ENCODE measurements around the gene PDK4.
"Not testable (repeated sequence)": the region's sequence is repeated elsewhere in the genome, so short reads cannot be mapped to it uniquely, and the experiment has no call there.

The PDK4 gene

DNA sequence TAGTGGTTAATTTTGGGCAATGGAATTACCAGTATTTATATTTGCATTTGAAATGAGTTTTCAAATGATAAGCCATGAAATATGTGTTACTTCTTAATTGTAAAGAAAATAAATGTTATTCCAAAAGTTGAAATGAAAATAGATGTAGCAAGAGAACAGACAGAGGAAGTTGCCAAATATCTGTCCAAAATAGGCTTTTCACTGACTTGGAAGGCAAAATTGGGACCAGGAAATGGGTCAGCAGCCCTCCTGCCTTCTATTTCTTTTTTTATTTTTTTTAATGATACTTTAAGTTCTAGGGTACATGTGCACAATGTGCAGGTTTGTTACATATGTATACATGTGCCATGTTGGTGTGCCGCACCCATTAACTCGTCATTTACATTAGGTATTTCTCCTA, 8.1 kb upstream of the PDK4 start:
- not testable (repeated sequence) for DNase-seq

DNA sequence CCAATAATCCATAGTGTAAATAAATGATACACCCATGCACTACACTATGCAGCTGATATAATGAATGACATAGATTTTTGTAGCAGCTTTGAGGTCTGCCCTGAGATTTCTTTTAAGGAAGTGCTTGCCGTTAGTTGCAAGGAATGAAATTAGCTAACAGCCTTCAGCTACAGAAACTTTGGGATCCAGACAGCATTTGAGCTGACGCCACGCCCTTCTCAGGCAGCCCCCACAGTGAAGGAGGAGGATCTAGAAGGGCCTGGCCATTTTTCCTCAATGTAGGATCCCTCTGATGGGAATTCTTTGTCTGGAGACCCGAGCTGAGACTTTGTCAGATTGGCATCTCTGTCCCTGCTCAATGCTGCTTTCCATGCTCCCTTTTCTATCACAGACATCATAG, 6.1 kb upstream of the PDK4 start:
- no peak for DNase-seq

DNA sequence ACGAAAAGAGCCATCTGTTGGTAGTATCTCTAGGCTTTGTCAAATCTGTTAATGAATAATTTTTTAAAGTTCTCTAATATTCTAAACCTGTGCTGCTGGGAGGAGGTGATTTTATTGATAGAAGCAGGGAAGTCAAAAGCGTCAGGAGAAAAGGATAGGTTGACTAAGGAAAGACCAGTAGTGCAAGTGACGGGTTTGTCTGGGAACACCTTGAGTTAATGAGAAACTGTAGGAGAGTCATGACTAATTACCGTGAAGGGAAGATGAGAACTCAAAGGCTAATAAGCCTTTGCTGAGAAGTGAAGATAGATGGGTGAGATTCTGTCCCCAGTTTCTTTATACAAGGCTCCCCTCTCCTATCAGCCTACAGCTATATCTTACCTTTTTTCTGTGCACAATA, 5.0 kb upstream of the PDK4 start:
- no peak for DNase-seq

DNA sequence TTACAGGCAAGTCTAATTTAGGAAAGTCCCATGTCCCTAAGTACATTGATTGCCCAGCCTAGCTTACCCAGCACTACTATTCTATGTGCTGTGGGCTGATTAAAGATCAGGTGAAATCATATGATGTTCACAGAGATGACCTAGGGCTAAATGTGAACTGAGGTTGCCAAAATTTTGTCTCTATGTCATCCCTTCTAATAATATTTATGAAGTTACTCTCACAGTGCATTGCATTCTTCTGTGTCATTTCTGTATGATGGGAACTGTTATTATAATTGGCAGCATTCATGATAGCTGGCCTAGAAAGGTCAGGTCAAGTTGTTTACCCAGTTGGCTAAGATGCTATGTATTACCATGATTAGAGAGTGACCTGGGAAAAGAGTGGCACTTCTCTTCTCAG, 2.8 kb upstream of the PDK4 start:
- no peak for DNase-seq

DNA sequence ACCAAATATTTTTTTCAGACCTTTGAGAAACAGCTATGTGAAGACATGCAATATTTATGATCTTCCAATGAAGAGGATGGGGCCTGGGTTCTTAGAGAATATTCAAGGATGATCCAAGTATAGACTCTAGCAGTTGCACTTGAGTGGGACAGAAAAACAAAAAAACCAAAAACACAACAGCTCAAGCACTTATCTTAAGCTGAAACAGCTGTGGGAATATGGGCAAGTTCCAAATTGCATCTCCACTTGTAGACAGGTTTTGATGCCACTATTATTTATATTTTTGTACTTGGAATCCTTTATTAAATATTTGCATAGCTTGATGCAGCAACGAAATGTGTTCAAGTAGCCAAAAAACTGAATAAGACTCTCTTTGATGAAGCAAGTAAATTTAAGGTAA, 2.2 kb upstream of the PDK4 start:
- no peak for DNase-seq

DNA sequence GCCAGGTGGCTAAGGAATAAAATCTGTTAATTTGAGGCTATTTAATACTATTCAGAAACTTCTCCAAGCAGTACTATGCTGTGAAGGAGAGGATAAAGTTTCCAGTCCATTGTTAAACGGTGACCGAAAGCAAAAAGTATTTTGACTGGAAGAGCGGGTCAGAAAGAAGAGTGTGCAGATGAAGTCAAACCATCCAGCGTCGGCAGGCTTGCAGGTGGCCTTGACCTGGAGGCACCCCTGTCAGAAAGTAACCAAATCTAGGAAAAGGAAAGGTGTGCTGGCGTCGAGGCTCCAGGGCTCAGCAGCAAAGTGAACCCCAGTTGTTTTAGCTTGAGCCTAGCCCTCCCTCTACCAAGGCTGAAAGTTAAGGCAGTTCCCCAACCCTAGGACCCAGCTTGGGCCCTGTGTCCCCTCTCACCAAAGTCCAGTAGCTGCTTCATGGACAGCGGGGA, 544 bp downstream of the PDK4 start:
- no peak for DNase-seq

DNA sequence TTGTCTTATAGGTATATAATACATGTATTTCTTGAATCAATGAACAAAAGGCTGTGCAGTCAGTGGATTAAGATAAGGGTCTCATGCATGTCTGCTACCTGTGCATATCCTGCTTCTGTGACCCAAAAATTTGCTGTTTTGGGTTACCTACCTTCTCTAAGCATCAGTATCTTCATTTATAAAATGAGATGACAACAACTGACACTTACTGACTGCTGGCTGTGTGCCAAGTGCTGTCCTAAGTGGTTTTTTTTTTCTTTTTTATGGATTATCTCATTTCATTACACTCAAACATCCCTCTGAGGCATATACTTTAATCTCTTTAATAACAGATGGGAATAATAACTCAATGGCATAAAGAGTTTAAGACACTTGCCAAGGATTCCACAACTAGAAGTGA, 2.1 kb downstream of the PDK4 start:
- DNase-seq: no peak

DNA sequence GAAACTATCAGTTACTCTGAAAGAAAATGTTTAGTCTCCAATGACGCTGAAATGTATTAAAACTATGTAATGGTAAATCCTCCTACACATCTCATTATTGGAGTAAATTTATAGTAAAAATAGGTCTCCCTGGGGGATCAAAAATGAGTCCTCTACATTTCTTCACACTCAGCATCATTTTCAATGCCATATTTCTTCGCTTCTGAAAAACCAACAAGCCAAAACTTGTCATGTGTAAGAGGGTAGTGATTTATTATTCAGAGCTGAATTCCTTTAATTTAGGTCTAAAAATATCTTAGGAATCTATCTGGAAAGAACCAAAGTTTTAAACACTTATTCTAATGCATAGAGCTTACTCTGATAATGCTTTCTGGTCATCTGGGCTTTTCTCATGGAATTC, 3.0 kb downstream of the PDK4 start:
- no peak for DNase-seq

DNA sequence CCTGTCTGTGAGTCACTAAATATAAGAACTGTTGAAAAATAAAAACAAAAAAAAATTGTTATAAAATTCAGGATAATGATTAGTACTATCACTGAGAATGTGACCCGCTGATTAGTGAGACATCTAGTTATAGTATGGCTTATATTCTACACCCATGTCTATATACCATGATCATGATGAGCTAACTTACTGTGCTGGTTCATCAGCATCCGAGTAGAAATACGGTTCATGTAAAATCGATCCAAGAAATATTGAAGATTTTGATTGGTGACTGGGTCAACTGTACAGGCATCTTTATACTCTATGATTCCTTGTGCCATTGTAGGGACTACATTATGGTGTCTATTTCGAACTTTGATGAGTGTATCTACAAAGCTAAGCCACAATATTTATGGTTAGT, 3.7 kb downstream of the PDK4 start:
- no peak for DNase-seq

DNA sequence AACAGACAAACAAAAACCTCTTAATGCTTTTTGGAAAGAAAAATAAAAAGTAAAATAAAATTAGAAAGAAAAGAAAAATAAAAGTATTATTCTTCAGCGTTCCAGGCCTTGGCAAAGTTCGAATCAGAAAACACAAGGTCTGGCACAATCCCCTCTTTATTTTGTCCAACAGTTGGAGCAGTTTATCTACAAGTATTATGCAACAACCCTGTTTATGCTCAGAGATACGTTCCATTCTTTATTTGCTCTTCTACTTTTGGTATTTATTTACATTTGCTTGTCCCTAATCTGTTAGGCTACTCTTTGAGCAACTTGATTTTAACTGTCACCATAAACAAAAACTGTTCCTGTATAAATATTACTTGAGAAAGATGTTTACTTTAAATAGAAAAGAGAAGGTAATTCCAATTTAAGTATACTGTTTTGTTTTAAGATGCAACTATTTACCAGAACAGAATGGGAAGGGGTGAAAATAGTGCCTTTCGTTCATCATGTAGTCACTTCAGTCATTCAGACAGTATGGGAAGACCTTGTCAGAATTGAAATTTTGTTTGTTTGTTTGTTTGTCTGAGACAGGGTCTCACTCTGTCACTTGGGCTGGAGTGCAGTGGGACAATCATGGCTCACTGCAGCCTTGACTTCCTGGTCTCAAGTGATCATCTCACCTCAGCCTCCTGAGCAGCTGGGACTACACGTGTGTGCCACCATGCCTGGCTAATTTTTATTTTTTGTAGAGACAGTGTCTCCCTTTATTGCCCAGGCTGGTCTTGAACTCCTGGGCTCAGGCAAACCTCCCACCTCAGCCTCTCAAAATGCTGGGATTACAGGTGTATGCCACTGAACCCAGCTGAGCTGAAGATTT, 5.7 kb downstream of the PDK4 start:
- no peak for DNase-seq

DNA sequence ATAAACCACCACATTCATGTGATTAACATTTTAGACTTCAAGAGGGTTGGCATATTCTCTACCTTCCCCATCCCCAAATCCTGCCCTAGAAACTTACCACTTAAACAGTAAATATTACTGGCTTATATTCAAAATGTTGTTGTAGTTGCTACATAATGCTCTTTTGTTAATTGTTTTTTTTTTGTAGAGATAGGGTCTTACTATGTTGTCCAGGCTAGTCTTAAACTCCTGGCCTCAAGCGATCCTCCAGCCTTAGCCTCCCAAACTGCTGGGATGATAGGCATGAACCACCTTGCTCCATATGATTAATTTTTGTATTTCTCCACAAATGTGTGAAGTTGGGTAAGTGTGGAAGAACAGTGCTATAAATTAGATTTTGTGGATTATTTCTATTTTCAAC, 6.5 kb downstream of the PDK4 start:
- no peak for DNase-seq

DNA sequence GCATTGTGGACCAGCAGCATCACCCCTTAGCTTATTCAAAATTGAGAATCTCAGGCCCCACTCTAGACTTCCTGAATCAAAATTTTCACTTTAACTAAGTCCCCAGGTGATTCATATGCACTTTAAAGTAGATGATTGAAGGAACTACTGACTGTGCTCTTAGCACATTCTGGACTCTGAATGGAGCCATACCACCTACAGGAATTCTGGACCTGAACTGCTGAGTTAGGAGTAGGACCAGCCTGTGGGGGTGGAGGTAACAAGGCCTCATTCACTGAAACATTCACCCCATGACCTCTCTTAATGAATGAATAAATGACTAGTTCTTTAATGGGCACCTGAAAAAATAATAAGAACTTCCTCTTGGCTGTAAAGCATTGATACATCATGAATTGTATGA, 7.3 kb downstream of the PDK4 start:
- DNase-seq: no peak

DNA sequence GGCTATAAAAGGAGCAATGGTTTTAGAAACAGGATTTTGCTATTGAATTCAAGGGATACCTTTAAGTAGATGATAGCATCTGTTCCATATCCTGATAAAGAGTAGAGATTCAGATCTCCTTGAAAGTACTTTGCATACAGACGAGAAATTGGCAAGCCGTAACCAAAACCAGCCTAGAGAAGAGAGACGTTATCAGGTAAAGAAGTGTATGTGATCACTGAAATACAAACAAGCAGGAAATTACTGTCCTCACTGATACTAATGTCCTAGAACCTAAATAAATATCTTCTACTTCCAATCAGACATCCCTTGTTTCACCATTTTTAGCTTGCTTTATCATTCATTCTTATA, 9.4 kb downstream of the PDK4 start:
- DNase-seq: no peak

DNA sequence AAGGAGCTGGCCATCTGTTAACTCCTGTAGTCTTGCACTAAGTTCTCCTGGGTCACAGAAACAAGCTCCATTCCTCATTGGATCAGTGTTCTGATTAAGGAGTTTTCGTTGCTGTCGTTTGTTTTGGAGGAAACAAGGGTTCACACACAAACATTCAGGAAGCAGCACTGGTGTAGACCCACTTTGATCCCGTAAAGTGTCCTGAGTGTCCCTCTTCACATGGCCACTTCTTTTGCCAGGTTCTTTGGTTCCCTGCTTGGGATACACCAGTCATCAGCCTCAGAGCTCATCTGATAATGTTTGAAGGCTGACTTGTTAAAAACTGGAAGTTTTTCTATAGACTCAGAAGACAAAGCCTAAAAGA, 10.9 kb downstream of the PDK4 start:
- no peak for DNase-seq

DNA sequence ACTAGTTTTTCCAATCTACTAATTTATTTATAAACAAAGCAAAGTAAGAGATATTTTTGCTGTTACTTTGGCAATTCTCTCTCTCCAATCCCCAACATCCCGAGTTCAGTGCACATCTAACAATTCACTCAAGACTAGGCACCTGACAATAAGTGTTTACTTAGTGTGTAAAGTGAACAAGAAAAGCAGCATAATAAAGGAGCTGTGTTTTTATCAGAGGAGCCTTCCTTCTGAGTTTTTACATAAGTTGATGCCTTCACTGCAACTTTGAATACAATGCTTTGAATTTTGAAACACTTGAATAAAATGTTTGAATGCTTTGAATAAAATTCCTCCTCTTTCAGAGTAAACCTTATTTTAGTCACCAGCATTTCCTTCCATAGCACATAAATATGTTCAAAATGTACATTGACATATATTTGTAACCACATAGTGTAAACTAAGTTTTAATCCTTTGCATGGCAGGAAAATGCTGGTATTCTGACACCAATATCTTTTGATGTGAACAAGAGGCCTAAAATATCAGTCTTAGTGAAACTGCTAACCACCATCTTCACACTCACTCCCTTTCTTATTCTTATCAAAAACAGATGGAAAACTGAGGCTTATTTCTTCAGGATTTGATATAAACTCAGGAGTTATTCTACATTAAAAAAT, 11.4 kb downstream of the PDK4 start:
- DNase-seq: no peak

DNA sequence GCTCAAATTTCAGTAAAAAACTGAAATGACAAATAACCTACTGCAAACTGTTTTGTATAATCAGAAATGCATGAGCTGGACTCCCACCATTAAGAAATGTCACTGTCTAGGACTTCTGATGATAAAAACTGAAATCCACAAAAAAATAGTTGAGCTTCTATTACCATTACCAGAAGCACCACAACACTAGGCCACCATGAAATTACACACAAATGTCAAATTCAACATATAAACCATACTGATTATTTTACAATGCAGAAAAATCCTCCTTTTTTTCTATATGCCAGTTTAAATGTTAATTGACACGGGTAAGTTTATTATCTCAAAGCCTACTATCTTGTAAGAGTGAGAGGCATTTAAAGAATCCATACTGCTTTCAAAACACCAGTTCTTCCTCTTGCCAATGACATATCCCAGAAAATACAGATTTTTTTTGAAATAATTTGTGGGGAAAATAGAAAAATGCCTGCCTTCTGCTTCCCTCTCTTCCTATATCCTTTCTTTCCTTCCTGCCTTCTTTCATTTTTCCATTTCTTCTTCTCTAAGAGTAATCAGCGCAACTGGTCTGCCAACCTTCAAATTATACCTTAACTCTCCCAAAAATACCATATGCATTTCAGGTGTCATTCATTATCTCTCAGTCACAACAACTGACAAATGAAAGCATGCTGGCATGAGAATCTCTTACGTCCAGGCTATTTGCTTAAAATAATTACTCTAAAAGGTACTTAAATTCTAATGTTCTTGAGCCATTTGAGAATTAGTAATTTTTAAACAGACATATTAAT, 12.3 kb downstream of the PDK4 start:
- DNase-seq: no peak

DNA sequence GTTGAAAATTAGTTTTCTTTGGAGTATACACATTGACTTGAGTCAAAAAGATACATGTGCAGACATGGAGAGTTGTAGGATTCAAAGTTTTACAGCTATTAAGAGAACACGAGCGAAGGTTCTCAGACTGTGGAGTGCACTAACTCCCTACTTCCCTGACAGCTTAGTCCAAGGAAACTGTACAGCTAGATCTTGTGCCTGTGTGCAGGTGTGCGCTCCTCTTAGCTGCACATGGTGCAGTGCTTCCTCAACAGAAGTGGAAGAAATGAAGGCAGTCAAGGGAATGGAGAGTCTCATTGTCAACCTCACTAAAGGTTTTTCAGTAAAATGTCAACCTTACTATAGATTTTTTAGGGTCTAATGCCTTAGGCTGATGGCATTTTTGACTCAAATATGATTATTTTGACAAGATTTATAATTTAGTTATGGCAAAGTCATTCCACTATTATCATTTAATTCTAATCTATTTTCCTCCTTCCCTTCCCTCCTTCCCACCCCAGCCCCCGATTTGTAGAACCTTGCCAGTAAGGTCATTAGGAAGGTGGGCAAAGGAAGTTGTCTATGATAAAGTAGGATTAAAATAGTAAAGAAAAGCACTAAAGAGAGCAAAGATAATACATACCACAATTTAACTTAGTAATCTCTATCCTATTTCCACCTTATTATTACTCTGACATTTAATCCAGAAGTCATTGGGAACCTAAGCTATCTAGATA, 13.6 kb downstream of the PDK4 start:
- DNase-seq: no peak

DNA sequence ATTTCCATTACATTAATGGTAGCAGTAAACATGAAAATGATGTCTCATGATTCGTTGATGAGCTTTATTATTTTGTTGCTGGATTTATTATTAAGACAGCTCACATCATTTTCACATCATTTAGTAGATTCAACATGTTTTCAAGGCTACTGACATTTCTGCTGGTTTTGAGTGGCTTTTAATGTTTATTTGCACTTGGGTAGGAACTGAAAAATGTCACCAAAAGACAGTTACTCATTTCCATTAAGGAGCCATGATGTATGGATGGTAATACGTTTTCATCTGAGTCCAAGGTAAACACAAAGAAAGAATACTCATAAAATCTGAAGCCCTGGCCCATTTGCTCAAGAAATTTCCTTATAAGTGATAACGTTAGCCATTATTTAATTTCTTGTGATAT, 14.8 kb downstream of the PDK4 start:
- DNase-seq: no peak

DNA sequence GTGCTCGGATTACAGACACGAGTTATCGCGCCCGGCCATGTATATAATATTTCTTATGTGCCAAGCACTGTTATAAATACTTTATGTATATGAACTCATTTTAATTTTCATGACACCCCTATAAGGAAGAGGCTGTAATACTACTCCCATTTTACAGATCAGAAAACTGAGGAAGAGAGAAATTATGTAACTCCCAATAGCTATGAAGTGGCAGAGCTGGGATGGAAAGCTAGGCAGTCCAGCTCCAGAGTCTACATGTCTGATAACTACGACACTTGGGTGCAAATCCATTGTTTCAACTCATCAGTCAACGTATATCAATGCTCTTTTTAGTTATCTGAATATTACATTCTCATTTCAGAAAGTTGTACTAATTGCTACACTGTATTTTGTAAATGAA, 17.0 kb downstream of the PDK4 start:
- no peak for DNase-seq

DNA sequence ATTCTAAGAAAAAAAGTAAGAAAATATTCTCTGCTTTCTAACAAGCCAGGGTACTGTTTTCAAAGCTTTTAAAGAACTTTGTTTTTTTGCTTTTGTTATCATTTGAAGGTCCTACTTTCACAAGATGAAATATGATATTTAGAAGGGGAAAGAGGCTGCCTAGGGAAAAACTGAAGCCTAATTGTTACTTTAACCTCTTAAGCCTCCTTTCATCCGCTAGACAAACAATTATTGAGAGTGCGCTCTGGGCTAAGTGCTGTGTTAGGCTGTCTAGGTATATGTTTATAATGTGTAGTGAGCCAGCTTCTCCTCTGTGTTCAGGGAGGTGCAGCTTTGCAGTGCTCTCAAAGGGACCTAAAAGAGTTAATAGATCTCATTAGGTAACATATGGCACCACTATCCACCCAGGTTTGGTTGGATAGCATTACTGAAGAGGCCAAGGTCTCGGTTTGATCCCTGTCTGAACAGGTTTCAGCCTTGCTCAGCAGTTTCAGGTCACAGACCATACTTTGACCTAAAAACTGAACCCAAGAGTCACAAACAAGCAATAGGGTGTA, 17.9 kb downstream of the PDK4 start:
- no peak for DNase-seq

DNA sequence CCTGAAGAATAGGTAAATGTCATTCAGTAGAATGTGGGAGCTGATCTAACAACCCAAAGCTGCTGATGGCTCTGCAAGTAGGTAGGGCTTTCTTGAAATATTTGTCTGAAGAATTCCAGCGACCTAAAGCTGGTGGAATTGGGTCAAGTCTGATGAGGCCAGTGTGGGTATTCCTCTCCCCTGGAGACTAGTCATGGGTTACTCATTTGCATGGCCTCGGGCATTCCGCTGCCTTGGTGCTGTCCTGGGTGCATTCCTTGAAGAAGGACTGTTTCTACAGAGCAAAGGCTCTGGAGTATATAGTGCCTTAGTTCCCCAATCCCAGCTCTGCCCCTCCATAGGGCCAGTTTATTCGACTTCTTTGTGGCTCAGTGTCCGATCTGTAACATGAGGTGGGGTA, 19.2 kb downstream of the PDK4 start:
- DNase-seq: no peak

DNA sequence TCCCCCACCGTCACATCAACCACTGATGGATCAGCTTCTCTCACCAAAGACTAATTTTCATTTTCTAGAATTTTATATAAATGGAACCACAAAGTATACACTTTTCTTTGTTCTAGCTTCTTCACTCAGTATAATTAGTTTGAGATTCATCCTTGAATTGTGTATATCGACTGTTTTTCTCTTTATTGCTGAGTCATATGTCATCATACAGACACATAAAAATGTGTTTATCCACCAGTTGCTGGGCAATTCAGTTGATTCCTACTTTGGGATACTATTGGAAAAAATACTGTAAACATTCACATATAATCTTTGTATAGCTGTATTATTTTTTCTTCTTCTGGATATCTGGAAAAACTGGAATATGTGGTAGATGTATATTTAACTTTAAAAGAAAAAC, 26.6 kb downstream of the PDK4 start:
- DNase-seq: no peak

DNA sequence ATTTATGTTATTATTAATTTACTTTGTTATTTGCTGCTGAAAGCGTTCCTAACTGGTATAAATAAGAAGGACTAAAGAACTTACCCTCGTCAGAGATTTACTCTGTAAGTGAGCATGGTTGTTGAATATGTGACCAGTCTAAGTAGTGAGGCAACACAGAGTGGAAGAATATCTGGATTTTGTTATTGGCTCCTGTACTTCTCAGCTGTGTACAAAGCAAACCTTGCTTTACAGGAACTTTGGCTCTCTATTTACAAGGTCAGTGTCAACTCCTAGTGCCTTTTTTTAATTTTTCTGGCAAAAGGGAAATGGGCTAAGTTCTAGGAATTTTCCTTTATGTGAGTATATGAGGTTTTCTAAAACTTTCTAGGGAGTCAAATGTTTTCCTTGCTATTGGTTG, 35.6 kb downstream of the PDK4 start:
- DNase-seq: no peak
